Stimulated activated CD8-positive, alpha-beta memory T cell treated with anti-CD3 and anti-CD28 coated beads, Interleukin-7, amount 100 ng/mL, for 1 hour (primary cell): ENCODE data around the gene SH3RF3.

Source experiments
- DNase-seq, 2 donors: peaks; one replicate each; pipeline ENCODE4 v3.0.0-alpha.2; 2020; ENCODE audit warnings: low read depth in 2 of 2

The SH3RF3 gene

DNA sequence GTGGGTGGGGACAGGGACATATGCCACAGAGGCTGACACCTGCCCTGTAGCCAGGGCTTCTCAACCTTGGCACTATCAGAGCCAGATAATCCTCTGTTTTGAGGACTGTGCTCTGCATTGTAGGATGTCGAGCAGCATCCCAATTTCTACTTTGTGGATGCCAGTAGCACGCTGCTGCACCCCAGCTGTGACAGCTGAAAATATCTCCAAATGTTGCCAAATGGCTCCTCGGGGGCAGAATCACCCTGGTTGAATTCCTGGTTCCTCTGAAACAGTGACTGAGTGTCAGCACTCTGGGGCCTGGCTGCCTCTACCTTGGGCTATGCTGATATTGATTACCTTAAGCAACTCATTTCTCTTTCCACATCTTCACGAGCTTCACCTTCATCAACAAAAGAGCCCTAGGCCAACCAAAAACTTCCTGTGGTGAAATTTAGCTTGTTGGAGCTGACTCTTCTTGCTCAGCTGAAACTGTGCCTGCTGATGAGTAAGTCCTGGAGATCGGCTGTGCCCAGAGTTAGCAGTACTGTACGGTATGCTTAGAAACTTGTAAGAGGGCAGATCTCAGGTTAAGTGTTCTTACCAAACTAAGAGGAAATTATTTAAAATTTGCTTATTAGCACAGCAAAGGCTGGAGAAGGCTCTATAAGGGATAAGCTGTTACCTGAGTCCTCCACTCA, 346.7 kb downstream of the SH3RF3 start:
- no peak for DNase-seq

DNA sequence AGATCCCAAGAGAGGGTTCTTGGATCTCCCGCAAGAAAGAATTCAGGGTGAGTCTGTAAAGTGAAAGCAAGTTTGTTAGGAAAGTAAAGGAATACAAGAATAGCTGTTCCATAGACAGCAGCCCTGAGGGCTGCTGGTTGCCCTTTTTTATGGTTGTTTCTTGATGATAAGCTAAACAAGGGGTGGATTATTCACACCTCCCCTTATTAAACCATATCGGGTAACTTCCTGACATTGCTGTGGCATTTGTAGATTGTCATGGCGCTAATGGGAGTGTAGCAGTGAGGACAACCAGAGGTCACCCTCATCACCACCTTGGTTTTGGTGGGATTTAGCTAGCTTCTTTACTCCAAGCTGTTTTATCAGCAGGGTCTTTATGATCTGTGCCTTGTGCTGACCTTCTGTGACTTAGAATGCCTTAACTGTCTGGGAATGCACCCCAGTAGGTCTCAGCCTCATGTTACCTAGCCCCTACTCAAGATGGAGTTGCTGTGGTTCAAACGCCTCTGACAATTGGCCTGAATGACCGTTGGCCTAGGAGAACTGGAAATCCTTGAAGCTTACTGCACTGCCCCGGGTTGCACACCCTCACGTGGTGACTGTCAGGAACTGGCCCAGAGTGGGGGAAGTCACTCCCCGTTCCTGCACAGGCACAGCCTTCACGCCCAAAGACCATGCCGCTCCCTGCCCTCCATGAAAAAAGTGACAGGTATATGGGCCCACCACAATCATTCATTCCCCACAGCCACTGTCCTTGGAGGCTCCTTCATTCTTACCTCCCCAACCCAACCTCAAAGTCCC, 347.8 kb downstream of the SH3RF3 start:
- DNase-seq, result no peak

- DNase-seq, result no peak
Observed at GRCh38 chr2:109478906-109479493, 350.0 kb downstream of the SH3RF3 start.

- DNase-seq, result no peak
Observed at GRCh38 chr2:109479804-109480203, 350.8 kb downstream of the SH3RF3 start.

DNA sequence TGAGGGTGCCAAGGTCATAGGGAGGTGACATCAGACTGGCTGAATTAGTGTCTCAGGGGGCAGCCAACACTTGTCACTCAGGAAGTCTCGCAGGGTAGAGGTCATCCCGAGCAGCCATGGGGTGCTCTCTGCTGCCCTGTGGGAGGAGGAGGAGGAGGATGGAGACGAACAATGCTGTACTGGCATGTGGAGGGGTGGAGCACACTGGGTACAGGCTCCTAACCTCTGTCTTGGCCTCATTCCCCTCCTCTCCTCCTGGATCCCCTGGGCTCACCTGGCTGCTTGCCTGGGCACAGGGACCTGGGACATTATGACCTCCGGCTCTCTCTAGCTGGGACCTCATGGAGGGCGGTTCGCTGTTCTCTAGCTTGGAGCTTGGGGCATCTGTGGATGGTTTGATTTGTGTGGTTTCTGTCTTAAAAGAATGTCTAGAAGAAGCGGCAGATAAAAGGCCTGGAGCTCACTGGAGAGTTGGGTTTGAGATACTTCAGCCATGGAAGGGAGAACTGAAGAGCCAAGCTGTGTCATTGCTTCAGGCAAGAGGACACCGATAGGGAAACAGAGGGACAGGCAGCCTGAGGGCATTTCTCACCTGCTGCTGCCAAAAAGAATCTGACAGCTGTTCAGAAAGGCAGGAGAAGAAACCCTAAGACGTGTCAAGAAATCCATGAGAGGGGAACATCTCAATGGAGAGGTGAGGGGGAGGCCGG, 351.6 kb downstream of the SH3RF3 start:
- no peak for DNase-seq

DNA sequence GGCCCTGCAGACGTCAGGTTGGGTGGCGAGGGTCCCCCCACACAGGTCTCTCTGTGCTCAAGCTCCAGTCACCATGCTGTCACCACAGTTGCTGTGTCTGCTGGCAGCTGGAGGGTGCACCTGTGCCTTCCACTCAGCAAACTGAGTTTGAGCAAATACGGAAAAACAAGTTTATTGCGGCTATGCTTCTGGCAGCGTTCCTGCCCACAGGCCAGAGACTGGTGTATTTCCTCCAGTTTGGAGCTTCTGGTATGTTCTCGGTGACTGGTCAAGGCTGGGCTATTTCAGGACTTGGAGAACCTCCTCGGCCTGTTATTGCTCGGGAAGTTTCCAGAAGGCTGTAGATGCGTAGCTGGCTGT, 352.2 kb downstream of the SH3RF3 start:
- DNase-seq, result no peak

DNA sequence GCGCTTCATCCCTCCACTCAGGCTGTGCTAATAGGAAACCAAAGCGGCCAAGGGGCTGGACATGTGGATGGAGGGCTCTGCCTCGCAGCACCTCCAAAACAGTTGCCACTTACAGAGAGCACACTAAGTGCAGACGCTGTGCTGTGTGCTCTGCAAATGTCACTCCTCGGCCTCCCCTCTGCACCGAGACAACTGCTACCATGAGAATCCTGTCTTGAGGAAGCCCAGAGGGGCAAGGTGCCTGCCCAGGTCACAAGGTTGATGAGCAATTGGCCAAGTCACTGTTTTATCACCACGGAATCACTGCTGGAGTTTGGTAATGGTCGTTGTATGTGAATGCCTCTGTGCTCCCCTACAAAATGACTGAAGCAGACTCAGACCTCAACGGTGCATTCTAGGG, 352.6 kb downstream of the SH3RF3 start:
- no peak for DNase-seq

DNA sequence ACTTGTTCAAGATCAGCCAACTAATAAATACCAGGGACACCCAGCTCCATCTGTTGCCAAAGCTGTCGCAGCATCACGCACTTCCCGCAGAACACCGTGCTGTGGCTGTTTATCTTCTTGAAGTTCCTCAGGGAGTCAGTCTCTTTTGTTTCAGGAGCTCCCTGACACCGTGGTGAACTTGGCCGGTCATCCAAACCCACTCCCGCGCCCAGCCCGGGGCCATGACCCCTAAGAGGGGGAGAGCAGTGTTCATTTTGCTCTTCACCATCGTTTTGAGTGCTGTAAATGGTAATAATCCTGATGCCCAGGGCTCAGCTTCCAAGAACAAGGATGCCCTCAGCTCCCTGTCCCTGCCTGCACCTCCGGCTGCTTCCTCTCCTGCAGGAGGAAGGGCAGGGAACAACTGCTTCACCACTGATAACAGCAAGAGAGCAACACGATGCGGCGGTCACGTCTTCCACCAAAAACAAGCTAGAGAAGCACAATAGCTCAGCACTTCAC, 353.4 kb downstream of the SH3RF3 start:
- DNase-seq, result no peak

DNA sequence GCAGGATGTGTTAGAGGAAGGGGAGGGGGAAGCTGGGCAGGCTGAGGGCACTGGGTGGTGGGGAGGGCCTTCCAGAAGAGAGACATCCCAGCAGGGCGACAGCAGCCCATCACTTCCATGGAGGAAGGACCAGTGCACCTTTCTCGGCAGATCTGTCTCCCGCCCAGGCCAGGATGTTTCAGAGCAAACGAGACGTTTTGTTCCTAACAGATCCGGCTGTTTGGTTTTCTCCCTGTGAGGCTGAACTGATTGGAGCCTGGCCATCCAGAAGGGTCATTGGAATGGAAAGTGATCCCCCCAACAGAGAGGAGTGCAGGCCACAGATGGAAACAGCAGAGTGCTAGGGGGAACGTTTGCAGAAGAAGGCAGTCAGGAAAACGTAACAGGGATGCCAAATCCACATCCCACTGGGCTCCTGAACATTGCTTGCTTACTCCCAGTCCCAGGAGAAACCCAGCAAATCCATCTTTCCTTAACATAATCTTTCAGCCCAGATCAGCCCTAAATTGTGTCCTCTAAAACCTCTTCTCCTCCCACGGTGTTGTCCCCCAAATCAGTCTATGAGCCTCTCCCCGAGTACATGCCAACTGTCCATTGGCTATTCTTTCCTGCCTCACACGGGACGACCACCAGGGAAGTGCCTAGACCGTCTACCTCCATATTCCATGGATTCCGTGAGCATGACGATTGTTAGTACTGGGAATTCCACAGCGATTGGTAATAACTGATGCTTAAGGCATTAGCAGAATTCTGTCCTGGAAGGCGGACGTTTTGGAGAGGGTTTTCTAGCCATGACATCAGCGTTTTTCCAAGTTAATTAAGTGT, 357.9 kb downstream of the SH3RF3 start:
- DNase-seq, result no peak

DNA sequence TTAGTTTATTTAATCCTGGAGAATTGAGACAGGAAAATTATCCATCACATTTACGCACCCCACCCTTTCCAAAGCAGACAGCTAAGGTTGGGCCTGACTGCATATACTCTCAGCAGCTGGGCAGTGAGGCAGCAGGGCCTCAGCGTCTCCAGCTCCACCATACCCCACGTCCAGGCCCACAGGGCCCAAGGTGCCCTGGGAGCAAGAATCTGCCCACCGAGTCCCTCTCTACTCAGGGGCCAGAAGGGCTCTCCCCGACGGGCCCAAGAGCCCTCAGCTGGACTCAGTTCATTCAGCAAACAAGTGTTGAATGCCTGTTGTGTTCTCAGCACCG, 358.5 kb downstream of the SH3RF3 start:
- no peak for DNase-seq

- DNase-seq, result no peak
Observed at GRCh38 chr2:109487871-109488655, 359.1 kb downstream of the SH3RF3 start.

- no peak for DNase-seq
Observed at GRCh38 chr2:109489296-109489695, 360.3 kb downstream of the SH3RF3 start.

GRCh38 chr2:109493176-109493935, 364.4 kb downstream of the SH3RF3 start:
- no peak for DNase-seq

- DNase-seq, result no peak
Observed at GRCh38 chr2:109494351-109494750, 365.3 kb downstream of the SH3RF3 start.

- no peak for DNase-seq
Observed at GRCh38 chr2:109497463-109497862, 368.5 kb downstream of the SH3RF3 start.

DNA sequence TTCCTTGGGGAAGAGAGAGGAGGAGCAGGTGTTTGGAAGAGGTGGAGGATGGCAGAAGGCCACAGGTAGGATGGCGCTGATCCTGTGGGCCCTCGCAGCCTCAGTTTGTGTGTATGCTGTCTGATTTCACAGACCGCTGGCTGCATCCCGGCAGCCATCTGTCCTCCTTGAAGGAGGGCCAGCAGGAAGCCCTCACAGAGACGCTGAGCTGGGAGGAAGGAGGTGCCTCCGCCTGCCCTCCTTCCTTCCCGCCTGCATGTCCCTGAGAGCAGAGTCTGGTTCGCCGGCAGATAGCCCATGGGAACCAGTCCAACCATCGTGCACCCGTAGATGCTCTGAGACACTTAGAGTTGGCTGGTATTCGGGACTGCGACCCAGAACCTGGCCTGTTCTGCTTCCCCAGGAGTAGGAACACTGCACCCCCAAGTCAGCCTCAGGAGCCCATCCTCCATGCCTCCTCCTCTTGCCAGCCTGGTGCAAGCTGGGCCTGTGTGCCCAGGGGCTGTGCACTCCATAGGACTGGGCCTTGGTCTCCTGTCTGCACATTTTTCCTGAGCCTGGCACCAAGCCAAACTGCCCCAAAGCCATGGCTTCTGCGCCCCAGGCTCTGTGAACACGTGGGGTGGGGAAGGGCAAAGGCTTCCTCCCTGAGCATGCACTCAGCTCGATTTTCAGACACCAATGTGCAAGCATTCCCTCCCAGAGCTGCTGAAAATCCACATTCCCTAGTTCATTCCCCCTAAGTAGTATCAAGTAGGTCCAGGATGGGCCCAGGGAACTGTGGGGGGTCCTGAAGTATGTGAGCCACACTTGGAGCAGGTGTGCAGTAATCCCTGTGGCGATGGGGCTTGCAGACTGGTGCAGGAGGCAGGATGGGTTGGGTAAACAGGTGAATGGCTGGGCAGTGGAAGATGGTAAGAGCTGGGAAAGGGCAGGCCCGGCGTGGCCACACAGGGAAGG, 369.2 kb downstream of the SH3RF3 start:
- no peak for DNase-seq

DNA sequence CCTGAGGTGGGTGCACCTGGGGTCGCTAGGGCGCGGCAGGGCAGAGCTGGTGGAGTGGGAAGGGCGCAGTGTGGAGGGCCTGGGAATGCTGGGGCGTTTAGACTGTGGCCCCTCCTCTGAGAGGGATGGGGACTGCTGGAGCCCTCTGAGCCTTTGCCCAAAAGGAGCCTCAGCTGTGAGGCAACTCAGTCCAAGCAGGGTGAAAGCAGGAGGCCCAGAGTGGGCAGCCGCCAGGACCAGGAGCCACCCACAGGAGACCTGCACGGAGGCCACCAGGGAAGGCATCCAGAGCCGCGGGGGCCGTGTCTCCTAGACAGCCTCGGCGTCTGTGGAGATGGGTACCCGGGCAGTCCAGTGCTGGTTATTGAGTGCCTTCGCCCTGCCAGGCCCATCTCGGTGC, 369.9 kb downstream of the SH3RF3 start:
- DNase-seq, result no peak

DNA sequence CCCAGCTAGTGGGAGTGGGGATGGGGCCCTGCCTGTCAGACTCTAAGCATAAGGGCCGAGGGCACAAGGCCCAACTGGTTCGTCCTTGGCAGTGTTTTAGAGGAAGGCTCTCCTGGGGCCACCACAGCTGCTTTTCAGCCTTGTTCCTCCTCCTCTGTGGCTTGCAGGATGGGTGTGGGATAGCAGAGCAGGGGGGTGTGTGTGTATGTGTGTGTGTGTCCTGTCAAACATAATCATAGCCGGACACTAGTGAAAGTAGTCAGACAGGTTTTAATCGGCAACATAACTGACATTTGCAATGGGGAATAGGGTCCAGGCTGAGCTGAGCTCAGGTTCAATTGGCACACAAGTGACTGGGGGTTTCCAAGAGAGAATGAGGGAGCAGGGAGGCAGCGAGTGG, 370.6 kb downstream of the SH3RF3 start:
- no peak for DNase-seq

DNA sequence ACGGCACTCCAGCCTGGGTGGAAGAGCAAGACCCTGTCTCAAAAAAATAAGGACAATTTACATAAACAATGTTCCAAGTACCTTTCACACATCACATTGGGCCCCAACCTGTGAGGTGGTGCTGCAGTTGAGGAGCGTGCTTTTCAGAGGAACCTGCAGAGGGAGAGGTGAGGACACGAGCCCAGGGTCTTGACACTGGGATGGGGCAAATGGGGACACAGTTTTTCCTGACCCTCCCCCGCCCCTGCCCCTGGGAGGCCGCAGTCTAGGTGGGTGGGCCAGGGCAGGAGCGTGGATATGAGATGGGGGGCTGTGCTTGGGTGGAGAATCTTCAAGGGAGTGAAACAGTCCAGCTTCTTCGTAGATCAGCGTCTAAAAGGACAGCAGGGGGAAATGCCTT, 371.9 kb downstream of the SH3RF3 start:
- no peak for DNase-seq
